Psoas muscle (tissue), 8 donors: ENCODE measurements around the gene CCT4. TPM values are rescaled to one million over a fixed set of nuclear protein-coding genes. Genes with fewer than 3 reads are reported as not detected.

Experiments
- ATAC-seq, 4 donors: fragments of 200-7000 bp; cut with Tn5 transposase; one replicate each; pipeline ENCODE4 v1.9.1; 2020; ENCODE audit warnings: moderate library complexity in 3 of 4, mild to moderate bottlenecking in 2 of 4
- DNase-seq, 2 donors: peaks; one replicate each; pipeline ENCODE4 v3.0.0-alpha.2; 2020
- H3K27ac ChIP-seq: fragments of 200-600 bp; one replicate; pipeline ENCODE4 v1.8.0; 2022
- H3K27me3 ChIP-seq, 3 donors: fragments of 200-600 bp in 1 of 3; one replicate each; pipeline versions ENCODE4 v1.6.1 to v1.8.0; 2013 to 2022; ENCODE audit warnings: low read length in 2 of 3, mild to moderate bottlenecking in 2 of 3, moderate library complexity in 1 of 3; ENCODE audit not compliant: insufficient read depth in 3 of 3
- H3K36me3 ChIP-seq, 2 donors: fragments of 200-600 bp in 1 of 2; one replicate each; pipeline versions ENCODE4 v1.6.1 to v1.8.0; 2013 to 2022; ENCODE audit warnings: low read depth in 1 of 2, mild to moderate bottlenecking in 1 of 2, moderate library complexity in 1 of 2; ENCODE audit not compliant: insufficient read depth in 1 of 2
- H3K4me1 ChIP-seq: fragments of 200-600 bp; one replicate; pipeline ENCODE4 v1.8.0; 2022
- H3K4me3 ChIP-seq: fragments of 200-600 bp; one replicate; pipeline ENCODE4 v1.8.0; 2022; ENCODE audit warnings: mild to moderate bottlenecking
- H3K9me3 ChIP-seq: fragments of 200-600 bp; one replicate; pipeline ENCODE4 v1.8.0; 2022
- WGBS, 3 donors: extraction: QIAGEN DNeasy Blood & Tissue Kit; methylation state at CpG; one replicate each; pipeline versions ENCODE4 v1.1.6 to v1.1.7; 2013; 5-methylcytosine and 5-hydroxymethylcytosine counted together
- intact Hi-C, 2 donors: fragments of 100-400 bp; cut with DNase I; formaldehyde crosslinking; loops; one replicate each; pipeline versions ENCODE4 v1.11.0 to v1.14.2; 2022
- polyA plus RNA-seq, 3 donors: library from polyadenylated mRNA; stranded (reverse); fragments of 200-250 nt; gene quantifications; one replicate each; pipeline ENCODE4 v1.2.3, GENCODE V29; 2013
- total RNA-seq, 4 donors: library from RNA; stranded (reverse); fragmentation: NEBNext Ultra II Directional in 2 of 4; extraction: Animal tissue kit (Norgen Biotek cat#: 25700) in 2 of 4; gene quantifications; one replicate each; pipeline versions ENCODE4 v1.2.1 to v1.2.4, GENCODE V29; 2021 to 2023
- TF ChIP-seq, protein P1 (sequence below): fragments of 200-600 bp; IDR thresholded peaks from one replicate; pipeline ENCODE4 v1.8.0; 2022; ENCODE audit warnings: antibody characterized with exemption
- donor health status: healthy with polysubstance abuse.
- donor health status: DM: no; HTN: no; CAD: no; lungs with moderate emphysema.
- donor health status: Bipolar disorder and iron deficiency.
- donor health status: healthy.
- donor health status: DM: yes; HTN: yes; CAD: no.
- donor health status: DM: no; HTN: no; CAD: no.
- donor health status: DM: no; HTN: no; CAD: no.
- donor health status: DM: yes; HTN: yes; CAD: no.

Gene CCT4
- total and polyA plus RNA-seq, 7 donors: 88.7 to 191 (median 132) TPM

DNA sequence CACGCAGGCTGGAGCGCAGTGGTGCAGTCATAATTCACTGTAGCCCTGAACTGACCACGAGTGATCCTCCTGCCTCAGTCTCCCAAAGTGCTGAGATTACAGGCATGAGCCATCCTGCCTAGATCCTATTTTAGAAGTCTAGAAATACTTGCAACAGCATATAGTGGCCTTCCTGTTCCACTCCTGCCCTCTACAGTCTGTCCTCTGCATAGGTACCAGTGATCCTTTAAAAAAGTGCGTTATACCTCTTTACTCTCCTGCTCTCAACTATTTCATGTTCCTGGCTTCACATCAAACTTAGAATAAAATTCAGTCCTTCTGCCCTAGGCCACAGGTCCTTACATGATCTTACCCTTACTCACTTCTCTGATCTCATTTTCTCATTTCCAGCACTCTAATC lies 23.1 kb upstream of the CCT4 start:
- WGBS, 3 donors: 86 to 93% (median 88%) methylated on average over 4 of the region's 4 CpGs
- intact Hi-C loops: loop anchor here in 1 of 2 donors (10.0 kb wide), 1 partner anchor 283 kb away; the partner anchor contains the start of gene B3GNT2

DNA sequence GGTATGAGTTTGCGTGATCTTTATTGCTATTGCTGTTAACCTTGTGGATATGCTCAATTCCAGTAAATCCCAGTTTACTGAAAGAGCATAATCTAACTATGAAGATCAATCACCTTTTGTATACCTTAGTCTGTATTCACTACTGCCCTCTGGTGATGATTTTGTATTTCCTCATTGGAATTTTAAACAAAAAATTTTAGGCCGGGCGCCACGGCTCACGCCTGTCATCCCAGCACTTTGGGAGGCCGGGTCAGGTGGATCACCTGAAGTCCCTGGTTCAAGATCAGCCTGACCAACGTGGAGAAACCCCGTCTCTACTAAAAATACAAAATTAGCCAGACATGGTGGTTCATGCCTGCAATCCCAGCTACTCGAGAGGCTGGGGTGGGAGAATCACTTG lies 22.1 kb upstream of the CCT4 start:
- no peak for ATAC-seq
- WGBS, 3 donors: 79 to 84% (median 82%) methylated on average over 9 of the region's 9 CpGs
- no peaks in the 10 kb centered on the region for H3K9me3 ChIP-seq
- H3K4me3 ChIP-seq: no peak overlapping the region
- peaks cover 0 to 4% of the 10 kb centered on the region in 2 donors for H3K36me3 ChIP-seq
- intact Hi-C loops: loop anchor here in 1 of 2 donors (10.0 kb wide), 1 partner anchor 284 kb away; the partner anchor contains the start of gene B3GNT2
- H3K27ac ChIP-seq: no peak overlapping the region
- H3K27me3 ChIP-seq: no peaks in the 10 kb centered on the region
- peaks cover 34% of the 10 kb centered on the region for H3K4me1 ChIP-seq
- no peak for DNase-seq
- TF ChIP-seq, protein P1, sequence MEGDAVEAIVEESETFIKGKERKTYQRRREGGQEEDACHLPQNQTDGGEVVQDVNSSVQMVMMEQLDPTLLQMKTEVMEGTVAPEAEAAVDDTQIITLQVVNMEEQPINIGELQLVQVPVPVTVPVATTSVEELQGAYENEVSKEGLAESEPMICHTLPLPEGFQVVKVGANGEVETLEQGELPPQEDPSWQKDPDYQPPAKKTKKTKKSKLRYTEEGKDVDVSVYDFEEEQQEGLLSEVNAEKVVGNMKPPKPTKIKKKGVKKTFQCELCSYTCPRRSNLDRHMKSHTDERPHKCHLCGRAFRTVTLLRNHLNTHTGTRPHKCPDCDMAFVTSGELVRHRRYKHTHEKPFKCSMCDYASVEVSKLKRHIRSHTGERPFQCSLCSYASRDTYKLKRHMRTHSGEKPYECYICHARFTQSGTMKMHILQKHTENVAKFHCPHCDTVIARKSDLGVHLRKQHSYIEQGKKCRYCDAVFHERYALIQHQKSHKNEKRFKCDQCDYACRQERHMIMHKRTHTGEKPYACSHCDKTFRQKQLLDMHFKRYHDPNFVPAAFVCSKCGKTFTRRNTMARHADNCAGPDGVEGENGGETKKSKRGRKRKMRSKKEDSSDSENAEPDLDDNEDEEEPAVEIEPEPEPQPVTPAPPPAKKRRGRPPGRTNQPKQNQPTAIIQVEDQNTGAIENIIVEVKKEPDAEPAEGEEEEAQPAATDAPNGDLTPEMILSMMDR: peak; percentile 15

More for the DNA sequence above, 23.1 kb upstream of the CCT4 start:
- Histone ChIP-seq H3K9me3 (no peaks in the 10 kb centered on the region), H3K36me3 (peaks cover 0 to 4% of the 10 kb centered on the region in 2 donors), H3K4me3 (no peak overlapping the region), H3K27ac (no peak overlapping the region), H3K27me3 (no peaks in the 10 kb centered on the region), H3K4me1 (peaks cover 30% of the 10 kb centered on the region)
- TF ChIP-seq, protein P1: peak; percentile 45
- ATAC-seq: peak; percentile 49 to 90 (median 76)
- no peak for DNase-seq

DNA sequence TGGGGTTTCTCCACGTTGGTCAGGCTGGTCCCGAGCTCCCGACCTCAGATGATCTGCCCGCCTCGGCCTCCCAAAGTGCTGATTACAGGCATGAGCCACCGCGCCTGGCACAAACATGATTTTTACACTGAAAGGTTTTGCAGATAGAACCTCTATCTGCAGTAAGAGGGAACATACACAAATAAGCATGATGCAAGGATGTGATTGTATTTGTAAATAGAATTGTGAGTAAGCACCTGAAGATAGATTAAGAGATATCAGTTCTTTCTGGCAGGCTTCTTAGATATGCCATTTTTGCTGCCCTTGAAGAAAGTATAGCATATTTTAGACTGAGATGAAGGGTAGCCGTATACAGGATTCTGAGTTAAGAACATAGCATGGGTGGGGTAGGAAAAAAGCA lies 20.7 kb upstream of the CCT4 start:
- no peaks in the 10 kb centered on the region for H3K27me3 ChIP-seq
- ATAC-seq: no peak
- WGBS, 3 donors: 80 to 91% (median 81%) methylated on average over 8 of the region's 8 CpGs
- H3K4me3 ChIP-seq: no peak overlapping the region
- no peak for DNase-seq
- peaks cover 0 to 4% of the 10 kb centered on the region in 2 donors for H3K36me3 ChIP-seq
- H3K4me1 ChIP-seq: peaks cover 34% of the 10 kb centered on the region
- TF ChIP-seq, protein P1: no peak
- H3K9me3 ChIP-seq: no peaks in the 10 kb centered on the region
- intact Hi-C loops: no loop called here
- H3K27ac ChIP-seq: no peak overlapping the region

DNA sequence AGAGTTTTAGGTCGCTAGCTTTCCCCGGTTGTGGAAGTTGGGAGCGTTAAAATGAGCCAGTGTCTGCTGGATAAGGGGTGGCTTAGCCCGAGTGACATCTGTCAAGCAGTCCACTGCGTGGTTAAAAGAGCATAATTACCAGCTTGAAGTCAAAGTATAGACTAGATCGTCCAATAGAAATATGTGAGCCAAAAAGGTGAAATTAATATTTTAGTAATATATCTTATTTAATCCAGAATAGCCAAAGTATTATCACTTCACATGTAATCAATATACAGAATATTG lies 17.7 kb upstream of the CCT4 start:
- ATAC-seq (peak in 3 of 4 donors; percentile 10 to 51 (median 20)), DNase-seq (no peak)
- TF ChIP-seq, protein P1: no peak
- H3K36me3 ChIP-seq: peaks cover 0 to 4% of the 10 kb centered on the region in 2 donors
- 0 to 1% (median 0%) methylated on average over 6 of the region's 6 CpGs for WGBS, 3 donors
- no peaks in the 10 kb centered on the region for H3K27me3 ChIP-seq
- no peaks in the 10 kb centered on the region for H3K9me3 ChIP-seq
- peaks cover 22% of the 10 kb centered on the region for H3K4me1 ChIP-seq
- intact Hi-C loops: no loop called here
- H3K4me3 ChIP-seq: peak overlapping the region; percentile 97
- H3K27ac ChIP-seq: peak overlapping the region; percentile 88
